Activated CD4-positive, alpha-beta memory T cell treated with anti-CD3 and anti-CD28 coated beads for 36 hours (primary cell): ENCODE results near the gene CADPS. TPM values are rescaled to one million over a fixed set of nuclear protein-coding genes. Genes with fewer than 3 reads are reported as not detected.

ENCODE experiments used
- CTCF ChIA-PET: fragments of 350-600 bp; sonication (Branson Sonifier 250); formaldehyde crosslinking; loops from one replicate; lab custom pipeline; 2021; ENCODE audit warnings: antibody characterized with exemption, inconsistent platforms; lab: Charles Lee
- POLR2A ChIA-PET: fragments of 350-600 bp; sonication (Branson Sonifier 250); formaldehyde crosslinking; loops from one replicate; lab custom pipeline; 2021; ENCODE audit warnings: antibody characterized with exemption; lab: Charles Lee
- DNase-seq: peaks from one replicate; pipeline ENCODE4 v3.0.0-alpha.2; 2020
- H3K27ac Mint-ChIP-seq: one replicate; pipeline ENCODE4 v1.8.0; 2021; ENCODE audit warnings: mixed read lengths
- H3K27me3 Mint-ChIP-seq: one replicate; pipeline ENCODE4 v1.8.0; 2021; ENCODE audit warnings: mixed read lengths
- H3K36me3 Mint-ChIP-seq: one replicate; pipeline ENCODE4 v1.8.0; 2021; ENCODE audit warnings: mixed read lengths
- H3K4me1 Mint-ChIP-seq: one replicate; pipeline ENCODE4 v1.8.0; 2021; ENCODE audit warnings: low read depth, mixed read lengths
- H3K4me3 Mint-ChIP-seq: one replicate; pipeline ENCODE4 v1.8.0; 2021; ENCODE audit warnings: mild to moderate bottlenecking, mixed read lengths
- H3K9me3 Mint-ChIP-seq: one replicate; pipeline ENCODE4 v1.8.0; 2021; ENCODE audit warnings: mixed read lengths
- intact Hi-C: fragments of 100-400 bp; cut with micrococcal nuclease; formaldehyde crosslinking; loops from one replicate; pipeline ENCODE4 v1.15.1; 2023
- total RNA-seq, 2 experiments: library from RNA; stranded (reverse); gene quantifications; one replicate each; pipeline ENCODE4 v1.2.3, GENCODE V29; 2021

CADPS gene
- total RNA-seq, 2 experiments from 2014 or later: not detected

GRCh38 chr3:62359531-62359930 lies 515.7 kb downstream of the CADPS start:
- Mint-ChIP-seq H3K27me3 (peaks cover 1% of the 10 kb centered on the region), H3K9me3 (no peaks in the 10 kb centered on the region), H3K4me1 (no peaks in the 10 kb centered on the region), H3K36me3 (no peaks in the 10 kb centered on the region), H3K4me3 (no peak overlapping the region), H3K27ac (no peak overlapping the region)
- no peak for DNase-seq
- intact Hi-C loops: no loop called here
- CTCF ChIA-PET: interaction anchor here (0.7 kb wide), 1 partner anchor 30 kb away, joined by 3 read pairs; no protein-coding TSS in a partner anchor
- POLR2A ChIA-PET: no interaction called here

- Mint-ChIP-seq H3K36me3 (no peaks in the 10 kb centered on the region), H3K4me3 (no peak overlapping the region), H3K9me3 (no peaks in the 10 kb centered on the region), H3K27me3 (peaks cover 6% of the 10 kb centered on the region), H3K4me1 (no peaks in the 10 kb centered on the region), H3K27ac (no peak overlapping the region)
- DNase-seq: no peak
- ChIA-PET CTCF (no interaction called here), POLR2A (no interaction called here)
- intact Hi-C loops: no loop called here
These were observed 518.9 kb downstream of the CADPS start for GRCh38 chr3:62356356-62356755.

DNA sequence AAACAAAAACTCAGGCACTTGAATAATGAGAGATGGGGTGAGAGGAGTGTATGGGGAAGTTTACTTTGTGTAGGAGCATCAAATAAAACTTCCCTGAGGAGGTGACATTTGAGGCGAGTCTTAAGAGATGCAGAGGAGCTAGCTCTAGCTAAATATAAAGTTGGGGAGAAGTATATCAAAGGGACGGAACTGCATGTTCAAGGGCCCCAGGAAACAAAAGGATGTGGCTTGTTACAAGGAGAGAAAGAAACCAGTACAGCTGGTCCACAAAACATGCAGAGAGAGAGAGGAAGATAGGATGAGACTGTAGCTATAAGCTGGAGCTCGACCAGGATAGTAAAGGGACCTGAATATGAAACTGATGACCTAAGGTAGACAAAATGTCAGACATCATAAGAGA lies 519.5 kb downstream of the CADPS start:
- no peak overlapping the region for H3K4me3 Mint-ChIP-seq
- no peak overlapping the region for H3K27ac Mint-ChIP-seq
- no peak for DNase-seq
- CTCF ChIA-PET: no interaction called here
- POLR2A ChIA-PET: no interaction called here
- no peaks in the 10 kb centered on the region for H3K36me3 Mint-ChIP-seq
- H3K27me3 Mint-ChIP-seq: peaks cover 8% of the 10 kb centered on the region
- H3K4me1 Mint-ChIP-seq: no peaks in the 10 kb centered on the region
- H3K9me3 Mint-ChIP-seq: no peaks in the 10 kb centered on the region
- intact Hi-C loops: no loop called here
